ENCODE results near the gene DCBLD1.

- no peak for TF ChIP-seq POLR2A (IDR thresholded peaks at IDR 0.05; ENCODE audit: low read depth, low read length)
- no peak for TF ChIP-seq POLR2AphosphoS5 (IDR thresholded peaks at IDR 0.05; ENCODE audit: low read depth, low read length)
- no peak for TF ChIP-seq PAX5 (IDR thresholded peaks at IDR 0.05; ENCODE audit: insufficient read depth, low read length, severe bottlenecking)
- TF ChIP-seq POU2F2 (IDR thresholded peaks at IDR 0.05; ENCODE audit: low read depth, low read length): no peak
- TF ChIP-seq SPI1 (IDR thresholded peaks at IDR 0.05; ENCODE audit: low read depth, low read length): no peak
Observed at GRCh38 chr6:117538615-117539014, 56.1 kb downstream of the DCBLD1 start.

Data from GM12891 (cell line).